ENCODE measurements around the gene OR10A6. TPM values are rescaled to one million over a fixed set of nuclear protein-coding genes. Genes with fewer than 3 reads are reported as not detected.

The OR10A6 gene
- total and polyA plus RNA-seq, 10 of the 15 experiments (the other 5 are each of a cell fraction or from before 2014, with no cell fraction given) = not detected

DNA sequence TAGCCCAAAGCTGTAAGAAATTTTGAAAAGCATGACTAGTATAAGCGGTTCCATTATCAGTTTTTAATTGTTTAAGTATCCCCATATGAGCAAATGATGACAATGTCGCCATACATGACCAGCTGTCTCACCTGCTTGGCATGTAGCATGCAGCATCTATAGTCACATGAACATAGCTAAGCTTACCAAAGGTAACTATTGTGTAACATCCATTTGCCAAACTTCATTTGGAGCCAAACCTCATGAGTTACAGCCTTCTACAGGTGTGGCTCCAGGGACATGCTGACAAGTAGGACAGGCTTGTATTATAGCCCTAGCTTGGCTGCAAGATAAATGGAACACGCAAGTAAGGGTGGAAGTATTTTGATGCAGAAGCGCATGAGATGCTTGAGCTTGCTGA is 30.4 kb downstream of the OR10A6 start:
- no peak for ATAC-seq
- WGBS (ENCODE audit: insufficient coverage, insufficient replicate concordance, low lambda C conversion rate, missing lambda C conversion rate) = 39% methylated on average over 4 of the region's 4 CpGs
- FAIRE-seq = no peak
- Histone ChIP-seq H3K27ac (ENCODE audit: control insufficient read depth, insufficient read depth) (no peak overlapping the region), H3K9ac (ENCODE audit: control insufficient read depth, insufficient read depth, low read length) (no peak overlapping the region), H3K36me3 (ENCODE audit: control insufficient read depth in 2 of 2, insufficient read depth in 2 of 2, low read length in 1 of 2) (no peaks in the 10 kb centered on the region), H3K4me1 (ENCODE audit: control insufficient read depth, insufficient read depth, low read length) (no peaks in the 10 kb centered on the region), H3K79me2 (ENCODE audit: control insufficient read depth, insufficient read depth, low read length) (no peaks in the 10 kb centered on the region), H3K4me2 (ENCODE audit: control insufficient read depth, insufficient read depth) (no peak overlapping the region), H4K20me1 (ENCODE audit: control insufficient read depth, insufficient read depth) (no peaks in the 10 kb centered on the region), H2AFZ (ENCODE audit: control insufficient read depth, low read depth, low read length) (no peak overlapping the region), H3K4me3 (no peak overlapping the region), H3K27me3 (replicated peaks in 1 of 2; ENCODE audit: control insufficient read depth in 2 of 2, insufficient read depth in 2 of 2, low read length in 1 of 2) (no peaks in the 10 kb centered on the region), H3K9me3 (replicated peaks; ENCODE audit: control insufficient read depth, insufficient read depth, low read length) (no peaks in the 10 kb centered on the region)
- ChIA-PET SMC1A (ENCODE audit: uncharacterized antibody, unreplicated experiment) (interaction anchor here (5.2 kb wide), 1 partner anchor 86 kb away, joined by 17 read pairs; the partner anchor contains the start of gene EIF3F), RAD21 (ENCODE audit: unreplicated experiment) (no interaction called here), CTCF (interaction anchor here (0.6 to 3.8 kb wide), 4 partner anchors 10 to 199 kb away, joined by 3 to 14 read pairs (median 3); partner anchors contain the start of gene EIF3F), POLR2A (no interaction called here)
- no peak for TF ChIP-seq BHLHE40 (IDR thresholded peaks at IDR 0.05; ENCODE audit: borderline replicate concordance in 1 of 2, low read depth in 2 of 2, low read length in 1 of 2)
- no peak for TF ChIP-seq ETV6 (conservative IDR thresholded peaks at IDR 0.05 in 1 of 2, IDR thresholded peaks at IDR 0.05 in 1 of 2; ENCODE audit: borderline replicate concordance in 1 of 2, low read depth in 1 of 2)
- TF ChIP-seq SREBF1 (IDR thresholded peaks at IDR 0.05; ENCODE audit: low read length) = no peak
- no peak for TF ChIP-seq RCOR1 (conservative IDR thresholded peaks at IDR 0.05; ENCODE audit: low read depth, low read length)
- no peak for TF ChIP-seq GABPA (IDR thresholded peaks at IDR 0.05; ENCODE audit: low read depth)
- TF ChIP-seq ATF3 (IDR thresholded peaks at IDR 0.05; ENCODE audit: borderline replicate concordance, extremely low read depth, low read depth, low read length) = no peak
- TF ChIP-seq NR2C2 (IDR thresholded peaks at IDR 0.05; ENCODE audit: borderline replicate concordance, control insufficient read depth, insufficient read length, low read depth) = no peak
- no peak for TF ChIP-seq PKNOX1 (IDR thresholded peaks at IDR 0.05)
- no peak for TF ChIP-seq TBL1XR1 (IDR thresholded peaks at IDR 0.05; ENCODE audit: low read depth, low read length)
- TF ChIP-seq MEF2B (IDR thresholded peaks at IDR 0.05; ENCODE audit: partially characterized antibody, poor library complexity, severe bottlenecking) = no peak
- TF ChIP-seq, protein P1, sequence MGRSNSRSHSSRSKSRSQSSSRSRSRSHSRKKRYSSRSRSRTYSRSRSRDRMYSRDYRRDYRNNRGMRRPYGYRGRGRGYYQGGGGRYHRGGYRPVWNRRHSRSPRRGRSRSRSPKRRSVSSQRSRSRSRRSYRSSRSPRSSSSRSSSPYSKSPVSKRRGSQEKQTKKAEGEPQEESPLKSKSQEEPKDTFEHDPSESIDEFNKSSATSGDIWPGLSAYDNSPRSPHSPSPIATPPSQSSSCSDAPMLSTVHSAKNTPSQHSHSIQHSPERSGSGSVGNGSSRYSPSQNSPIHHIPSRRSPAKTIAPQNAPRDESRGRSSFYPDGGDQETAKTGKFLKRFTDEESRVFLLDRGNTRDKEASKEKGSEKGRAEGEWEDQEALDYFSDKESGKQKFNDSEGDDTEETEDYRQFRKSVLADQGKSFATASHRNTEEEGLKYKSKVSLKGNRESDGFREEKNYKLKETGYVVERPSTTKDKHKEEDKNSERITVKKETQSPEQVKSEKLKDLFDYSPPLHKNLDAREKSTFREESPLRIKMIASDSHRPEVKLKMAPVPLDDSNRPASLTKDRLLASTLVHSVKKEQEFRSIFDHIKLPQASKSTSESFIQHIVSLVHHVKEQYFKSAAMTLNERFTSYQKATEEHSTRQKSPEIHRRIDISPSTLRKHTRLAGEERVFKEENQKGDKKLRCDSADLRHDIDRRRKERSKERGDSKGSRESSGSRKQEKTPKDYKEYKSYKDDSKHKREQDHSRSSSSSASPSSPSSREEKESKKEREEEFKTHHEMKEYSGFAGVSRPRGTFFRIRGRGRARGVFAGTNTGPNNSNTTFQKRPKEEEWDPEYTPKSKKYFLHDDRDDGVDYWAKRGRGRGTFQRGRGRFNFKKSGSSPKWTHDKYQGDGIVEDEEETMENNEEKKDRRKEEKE (IDR thresholded peaks at IDR 0.05) = no peak
- no peak for TF ChIP-seq ZNF622 (IDR thresholded peaks at IDR 0.05)
- no peak for TF ChIP-seq IRF4 (IDR thresholded peaks at IDR 0.05; ENCODE audit: low read depth, low read length)
- TF ChIP-seq EP300 (IDR thresholded peaks at IDR 0.05; ENCODE audit: borderline replicate concordance in 1 of 2, control insufficient read depth in 1 of 2, low read depth in 2 of 2, low read length in 2 of 2) = no peak
- no peak for TF ChIP-seq SMAD1 (IDR thresholded peaks at IDR 0.05; ENCODE audit: low read depth, partially characterized antibody)
- BruUV-seq (replicated peaks) = no TSS peak
- DNase-seq (ENCODE audit: low read depth, low spot score) = no peak
- in situ Hi-C loops (cut with MboI) = no loop called here
- intact Hi-C loops (cut with micrococcal nuclease; ENCODE audit: unreplicated experiment) = no loop called here

All from GM12878 (cell line).